Stimulated activated CD8-positive, alpha-beta memory T cell treated with anti-CD3 and anti-CD28 coated beads, Interleukin-7, amount 100 ng/mL, for 24 hours (primary cell): ENCODE measurements around the gene SPIC.
"Not testable (repeated sequence)": the region's sequence is repeated elsewhere in the genome, so short reads cannot be mapped to it uniquely, and the experiment has no call there.

Experiments used
- DNase-seq: peaks from one replicate; pipeline ENCODE4 v3.0.0-alpha.2; 2020; ENCODE audit warnings: low read depth

Gene SPIC

DNA sequence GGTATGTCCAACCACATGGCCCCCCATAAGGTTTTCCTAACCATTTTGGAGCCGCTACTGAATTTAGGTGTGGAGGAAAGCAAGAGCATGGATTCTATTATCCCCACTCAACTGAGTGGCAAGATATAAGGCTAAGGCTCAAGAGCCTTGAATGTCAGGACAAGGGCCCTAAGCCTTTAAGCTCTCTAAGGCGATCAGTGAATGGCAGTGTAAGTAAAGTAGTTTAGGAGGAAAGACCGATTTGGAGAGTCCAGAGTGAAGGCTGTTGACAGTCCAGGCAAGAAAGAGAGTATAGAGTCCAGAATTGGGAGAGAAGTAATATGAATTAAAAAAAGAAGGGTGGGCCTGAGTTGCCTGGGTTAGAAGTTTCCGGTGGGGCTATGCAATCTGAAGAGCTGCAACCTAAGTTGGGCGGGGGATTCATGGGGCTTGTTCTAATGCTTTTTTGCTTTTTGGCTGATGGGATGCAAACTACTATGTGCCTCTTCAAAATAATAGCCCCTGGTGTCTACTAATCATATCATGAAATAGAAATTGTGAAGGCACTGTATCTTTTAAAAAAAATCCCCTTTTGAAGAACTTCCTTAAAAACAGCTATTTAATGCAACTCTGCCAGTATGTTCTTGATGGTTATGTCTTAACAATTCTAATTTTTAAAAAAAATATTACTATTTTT, at the start of gene SPIC:
SPIC (plus strand) TSS at position 626 of the 676 bp plus-strand sequence. CDS start 1,569 bp downstream, outside the sequence.
- no peak for DNase-seq

DNA sequence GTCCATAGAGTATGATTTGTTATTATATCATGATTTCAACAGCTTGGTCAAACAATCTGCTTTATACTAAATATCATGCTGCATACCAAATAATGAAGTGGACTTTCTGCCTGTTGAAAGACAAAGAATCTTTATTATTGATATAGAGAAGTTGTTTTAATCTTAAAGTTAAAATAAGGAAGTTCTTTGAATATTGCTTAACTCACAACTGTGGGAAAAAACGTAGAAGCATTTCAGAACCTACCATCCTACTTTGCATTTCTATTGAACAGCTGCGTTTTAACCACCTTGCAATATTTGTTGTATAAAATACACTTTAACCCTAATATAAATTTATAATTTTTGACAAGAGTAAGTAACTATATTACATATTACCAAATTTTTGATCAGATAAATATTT, 44.7 kb upstream of the SPIC start:
- no peak for DNase-seq

DNA sequence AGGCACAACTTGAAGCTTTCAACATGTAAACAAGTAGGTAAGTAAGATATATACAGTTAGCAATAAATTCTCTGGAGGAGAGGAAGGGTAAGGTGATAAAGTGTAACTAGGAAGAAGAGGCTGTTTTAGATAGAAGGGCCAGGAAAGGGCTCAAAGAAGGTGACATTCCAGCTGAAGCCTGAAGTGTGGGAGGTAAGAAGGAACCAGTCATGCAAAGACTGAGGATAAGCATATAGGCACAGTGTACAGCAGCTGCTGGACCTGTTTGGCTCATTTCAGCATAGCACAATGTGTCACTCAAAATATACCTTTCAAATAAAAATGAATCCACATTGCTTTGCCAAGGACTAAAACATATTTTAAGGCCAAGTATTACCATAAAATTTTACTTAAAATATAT, 39.0 kb upstream of the SPIC start:
- DNase-seq, result no peak

DNA sequence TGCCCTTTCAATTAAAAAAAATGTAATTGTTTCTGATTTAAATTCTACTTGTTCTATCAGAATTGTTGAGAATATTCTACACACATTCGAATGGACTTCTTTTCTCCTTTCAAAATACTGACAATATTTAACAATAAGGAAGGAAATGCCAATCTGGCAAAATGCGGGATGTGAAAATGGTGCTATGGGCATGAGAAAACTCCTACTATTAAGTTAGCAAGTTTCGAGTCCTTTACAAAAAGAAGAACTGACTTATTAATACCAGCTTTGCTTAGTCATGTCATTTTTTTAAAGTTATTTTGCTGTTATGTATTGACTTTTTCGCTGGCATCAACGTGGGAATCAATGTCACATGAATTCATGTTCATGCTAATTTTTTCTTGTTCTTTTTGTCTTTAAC, 35.9 kb upstream of the SPIC start:
- no peak for DNase-seq

DNA sequence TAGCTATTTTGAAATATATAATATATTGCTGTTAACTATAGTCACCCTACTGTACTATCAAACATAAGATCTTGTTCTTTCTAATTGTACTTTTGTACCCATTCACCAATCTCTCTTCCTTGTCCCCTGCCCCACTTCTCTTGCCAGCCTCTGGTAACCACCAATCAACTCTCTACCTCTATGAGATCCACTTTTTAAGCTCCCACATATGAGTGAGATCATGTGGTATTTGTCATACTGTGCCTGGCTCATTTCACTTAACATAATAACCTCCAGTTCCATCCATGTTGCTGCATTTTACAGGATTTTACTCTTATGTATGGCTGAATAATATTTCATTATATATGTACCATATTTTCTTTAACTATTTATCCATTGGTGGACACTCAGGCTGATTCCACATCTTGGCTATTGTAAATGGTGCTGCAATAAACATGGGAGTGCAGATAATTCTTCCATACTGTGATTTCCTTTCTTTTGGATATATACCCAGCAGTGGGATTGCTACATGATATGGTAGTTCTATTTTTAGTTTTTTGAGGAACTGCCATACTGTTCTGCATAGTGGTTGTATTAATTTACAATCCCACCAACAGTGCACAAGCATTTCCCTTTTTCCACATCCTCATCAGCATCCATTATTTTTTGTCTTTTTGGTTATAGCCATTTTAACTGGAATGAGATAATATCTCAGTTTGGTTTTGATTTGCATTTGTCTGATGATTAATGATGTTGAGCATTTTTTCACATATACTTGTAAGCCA, 33.5 kb upstream of the SPIC start:
- no peak for DNase-seq

DNA sequence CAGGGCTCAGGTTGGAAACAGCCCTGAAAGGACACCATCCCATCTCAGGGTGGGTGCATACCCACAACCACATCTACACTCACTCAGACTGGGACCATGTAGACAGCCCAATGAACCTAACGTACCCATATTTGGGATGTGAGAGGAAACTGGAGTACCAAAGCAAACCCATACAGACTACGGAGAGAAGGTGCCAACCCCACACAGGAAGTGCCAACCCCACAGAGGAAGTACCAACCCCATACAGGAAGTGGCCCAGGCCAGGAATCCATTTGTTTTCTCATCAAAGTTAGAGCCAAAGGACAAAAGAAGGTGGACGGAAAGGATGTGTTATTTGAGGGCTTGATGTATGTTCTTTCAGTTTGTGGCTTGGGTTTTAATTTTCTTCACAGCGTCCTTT, 19.5 kb upstream of the SPIC start:
- DNase-seq, result no peak

DNA sequence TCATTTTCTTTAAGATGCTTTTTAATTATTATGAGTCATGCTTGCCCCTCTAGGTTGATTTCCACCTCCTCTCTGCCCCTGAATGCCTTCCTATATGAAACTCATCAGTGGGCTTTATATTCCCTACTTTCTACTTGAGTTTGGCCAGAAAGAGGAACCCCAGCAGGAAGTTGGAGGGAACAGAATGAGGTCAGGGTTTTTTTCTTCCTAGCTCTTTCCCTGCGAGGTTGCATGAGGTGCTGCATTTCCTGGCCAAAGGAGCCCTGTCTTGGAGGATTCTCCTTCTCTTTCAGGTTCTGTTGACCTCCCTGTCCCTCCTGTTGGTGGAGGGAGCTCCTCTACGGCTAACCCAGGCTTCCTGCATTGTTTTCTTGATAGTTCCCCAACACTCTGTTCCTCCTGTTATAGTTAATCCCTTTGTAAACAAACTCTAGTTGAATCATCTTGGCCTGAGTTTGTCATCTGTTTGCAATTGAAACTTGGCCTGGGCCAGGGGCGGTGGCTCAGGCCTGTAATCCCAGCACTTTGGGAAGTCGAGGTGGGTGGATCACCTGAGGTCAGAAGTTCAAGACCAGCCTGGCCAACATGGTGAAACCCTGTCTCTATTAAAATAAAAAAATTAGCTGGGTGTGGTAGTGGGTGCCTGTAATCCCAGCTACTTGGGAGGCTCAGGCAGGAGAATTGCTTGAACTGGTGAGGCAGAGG, 15.3 kb upstream of the SPIC start:
- DNase-seq, result no peak

DNA sequence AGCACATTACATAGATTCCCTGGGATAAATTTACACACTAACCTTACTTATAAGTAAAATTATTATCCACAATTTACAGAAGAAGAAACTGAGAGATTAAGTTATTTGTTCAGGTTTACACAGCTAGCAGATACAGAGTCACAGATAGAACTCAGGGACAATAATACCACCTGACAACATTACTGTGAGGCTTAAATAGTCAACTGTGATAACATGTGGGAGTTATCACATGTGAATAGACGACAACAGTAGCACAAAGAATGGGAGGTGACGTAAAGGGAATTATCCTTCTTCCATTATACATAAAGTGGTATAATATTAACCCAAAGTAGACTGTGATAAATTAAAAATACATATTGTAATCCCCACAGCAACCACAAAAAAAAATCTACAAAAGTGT, 6.2 kb upstream of the SPIC start:
- DNase-seq, result no peak

DNA sequence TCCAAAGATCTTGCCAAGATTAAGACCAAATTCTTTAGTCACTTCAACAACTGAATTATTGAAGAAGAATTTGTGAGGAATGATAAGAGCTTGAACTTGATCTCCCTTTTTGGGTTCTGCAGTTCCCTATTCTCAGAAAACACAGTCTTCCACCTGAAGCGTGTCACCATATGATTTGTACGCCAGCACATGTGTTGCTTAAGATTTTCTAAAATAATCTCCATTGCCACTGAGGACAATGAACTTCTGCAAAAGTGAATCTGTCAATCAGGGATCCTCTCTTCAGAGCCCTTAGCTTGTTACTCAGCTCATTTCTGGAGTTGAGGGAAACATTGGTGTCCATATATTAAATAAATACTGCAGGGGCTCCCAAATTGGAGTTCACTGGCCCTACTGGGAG, 4.2 kb upstream of the SPIC start:
- DNase-seq, result no peak

DNA sequence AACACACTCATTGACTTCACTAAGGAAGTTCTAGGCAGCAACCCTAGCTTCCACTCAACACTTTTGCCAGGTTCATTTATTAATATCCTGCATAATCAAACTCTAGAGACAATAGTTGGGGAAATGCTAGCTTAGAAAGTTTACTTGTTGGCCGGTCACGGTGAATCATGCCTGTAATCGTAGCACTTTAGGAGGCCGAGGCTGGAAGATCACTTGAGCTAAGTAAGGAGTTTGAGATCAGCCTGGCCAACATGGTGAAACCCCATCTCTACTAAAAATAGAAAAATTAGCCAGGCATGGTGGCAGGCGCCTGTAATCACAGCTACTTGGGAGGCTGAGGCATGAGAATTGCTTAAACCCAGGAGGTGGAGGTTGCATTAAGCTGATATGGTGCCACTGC, 3.3 kb upstream of the SPIC start:
- not testable (repeated sequence) for DNase-seq

DNA sequence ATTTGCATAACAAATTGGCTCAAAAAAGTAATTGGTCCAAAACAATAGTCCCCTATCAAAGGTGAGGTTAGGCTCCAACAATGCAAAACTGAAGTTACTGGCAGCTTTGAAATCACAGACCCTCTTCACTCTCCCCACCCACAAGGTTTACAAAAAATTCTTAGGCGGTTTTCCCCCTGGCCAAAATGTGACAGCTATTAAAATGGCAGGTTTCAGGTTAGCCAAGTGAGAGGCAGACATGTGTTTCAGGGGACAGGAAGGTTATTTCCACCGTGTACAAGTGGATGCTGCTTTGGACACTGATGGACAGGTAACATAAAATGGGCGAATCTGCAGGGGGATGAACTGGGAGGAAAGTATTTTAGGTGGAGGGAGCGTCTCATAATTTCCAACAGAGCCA, 888 bp upstream of the SPIC start:
- DNase-seq, result no peak

DNA sequence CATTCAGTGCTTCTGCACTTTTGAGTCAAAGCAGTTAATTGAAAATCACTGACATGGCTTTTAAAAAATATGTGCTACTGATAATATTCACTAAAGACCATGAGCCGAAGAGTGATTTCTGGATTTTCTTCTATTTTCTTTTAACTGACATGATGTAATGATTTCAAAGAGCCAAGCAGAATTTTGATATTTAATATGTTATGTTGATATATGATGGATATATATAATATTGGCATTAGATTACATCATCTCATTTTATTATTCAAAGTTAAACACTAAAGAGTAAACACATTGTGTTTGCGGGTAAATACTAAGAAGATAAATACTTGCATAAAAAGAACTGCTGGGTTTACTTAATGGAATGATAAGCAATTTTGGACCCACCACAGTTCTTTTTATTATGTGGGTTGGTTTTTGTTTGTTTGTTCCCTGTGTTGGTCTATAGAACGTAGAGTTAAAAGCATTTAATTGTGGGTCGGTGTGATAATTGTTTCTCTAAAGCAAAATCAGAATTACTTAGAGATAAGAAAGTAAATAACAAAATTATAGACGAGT, 692 bp downstream of the SPIC start:
- DNase-seq, result no peak

DNA sequence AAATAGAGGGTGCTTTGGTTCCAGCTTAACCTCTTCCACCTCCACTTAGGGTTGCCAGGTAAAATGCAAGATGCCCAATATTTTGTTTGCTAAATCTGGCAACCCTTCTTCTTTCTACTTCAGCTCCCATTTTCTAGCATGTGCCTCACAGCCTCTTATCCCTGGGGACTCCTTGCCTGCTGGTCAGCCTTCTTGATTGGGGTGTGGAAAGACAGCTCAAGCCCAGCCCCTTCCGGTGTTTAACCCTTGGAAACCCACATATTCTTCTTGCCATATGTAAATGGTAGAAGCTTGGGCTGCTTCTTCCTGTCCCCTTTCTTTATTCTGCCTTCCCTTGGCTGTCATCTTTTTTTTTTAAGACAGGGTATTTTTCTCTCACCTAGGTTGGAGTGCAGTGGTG, 5.7 kb downstream of the SPIC start:
- no peak for DNase-seq

DNA sequence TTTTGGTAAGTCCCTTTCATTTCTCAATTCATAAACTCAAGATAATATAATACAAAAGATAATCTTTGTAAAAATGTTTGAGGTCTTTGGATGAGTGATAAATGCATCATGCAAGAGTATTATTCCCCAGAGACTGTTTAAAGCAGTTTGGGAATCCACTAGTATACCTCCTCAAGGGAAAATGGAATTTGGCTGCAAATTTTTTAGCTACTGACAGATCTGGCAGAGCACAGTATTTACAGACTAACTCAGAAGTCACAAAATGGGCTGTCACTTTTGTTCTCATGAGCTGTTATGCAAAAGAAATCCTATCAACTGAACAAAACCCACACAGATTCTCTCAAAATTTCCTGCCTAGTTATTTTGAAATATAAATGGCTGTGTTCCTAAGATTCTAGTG, 9.9 kb downstream of the SPIC start:
- DNase-seq, result no peak

DNA sequence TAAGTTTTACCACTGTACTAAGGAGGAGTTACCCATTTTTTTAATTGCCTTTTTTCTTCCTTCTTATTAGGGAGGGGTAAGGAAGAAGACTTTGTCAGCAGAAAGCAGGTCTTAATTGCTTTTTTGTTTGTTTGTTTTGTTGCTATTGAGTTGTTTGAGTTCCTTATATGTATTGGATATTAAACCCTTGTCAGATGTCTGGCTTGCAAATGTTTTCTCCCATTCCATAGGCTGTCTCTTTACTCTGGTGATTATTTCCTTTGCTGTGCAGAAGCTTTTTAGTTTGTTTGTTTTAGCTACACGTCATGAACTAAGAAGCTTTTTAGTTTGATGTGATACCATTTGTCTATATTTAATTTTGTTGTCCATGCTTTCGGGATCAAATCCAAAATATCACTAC, 13.3 kb downstream of the SPIC start:
- DNase-seq, result no peak

DNA sequence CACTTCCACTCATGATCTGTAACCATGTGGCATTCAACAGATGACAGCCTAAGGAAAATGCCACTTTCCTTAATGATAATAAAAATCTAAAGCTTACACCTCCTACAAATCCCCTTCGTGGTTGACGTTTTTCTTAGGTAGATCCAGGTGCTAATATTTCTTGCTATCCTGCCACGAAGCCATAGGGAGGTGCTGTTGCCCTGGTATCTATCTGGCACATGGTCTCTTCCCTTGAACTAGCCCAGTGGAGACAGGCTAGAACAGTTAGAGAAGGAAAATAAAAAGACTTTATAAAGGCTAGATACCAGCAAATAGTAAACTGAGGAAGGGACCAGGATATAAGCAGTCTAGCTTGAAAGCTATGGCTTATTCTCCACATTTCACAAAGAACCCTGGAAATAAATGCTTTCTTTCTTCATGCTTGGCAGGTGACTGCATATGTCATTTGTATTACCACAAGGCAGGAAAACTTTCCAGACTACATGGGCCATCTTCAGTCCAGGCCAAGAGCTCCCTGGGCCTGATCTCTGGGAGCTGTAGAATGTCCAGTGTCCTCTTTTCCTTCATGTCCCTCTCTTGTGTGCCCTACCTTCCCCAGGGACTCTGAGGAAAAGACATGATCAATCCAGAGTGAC, 15.3 kb downstream of the SPIC start:
- DNase-seq, result no peak

DNA sequence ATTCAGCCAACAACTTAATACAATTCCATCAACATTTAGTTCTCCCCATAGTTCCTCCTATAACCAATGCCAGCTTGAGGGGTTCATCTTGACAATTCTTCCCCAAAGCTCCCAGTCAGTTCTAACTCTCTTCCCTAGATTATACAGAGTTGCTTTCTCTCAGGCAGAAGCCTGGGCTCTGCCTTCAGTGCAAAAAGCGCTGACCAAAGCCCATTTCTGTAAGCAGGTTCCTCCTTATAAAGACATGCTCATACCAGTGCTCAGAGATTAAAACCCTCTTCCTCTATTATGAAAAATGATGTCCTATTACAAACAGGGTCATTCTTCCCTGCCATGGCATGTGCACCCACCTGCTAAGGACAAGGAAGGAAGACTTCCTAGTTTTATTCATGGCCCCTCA, 16.2 kb downstream of the SPIC start:
- no peak for DNase-seq

DNA sequence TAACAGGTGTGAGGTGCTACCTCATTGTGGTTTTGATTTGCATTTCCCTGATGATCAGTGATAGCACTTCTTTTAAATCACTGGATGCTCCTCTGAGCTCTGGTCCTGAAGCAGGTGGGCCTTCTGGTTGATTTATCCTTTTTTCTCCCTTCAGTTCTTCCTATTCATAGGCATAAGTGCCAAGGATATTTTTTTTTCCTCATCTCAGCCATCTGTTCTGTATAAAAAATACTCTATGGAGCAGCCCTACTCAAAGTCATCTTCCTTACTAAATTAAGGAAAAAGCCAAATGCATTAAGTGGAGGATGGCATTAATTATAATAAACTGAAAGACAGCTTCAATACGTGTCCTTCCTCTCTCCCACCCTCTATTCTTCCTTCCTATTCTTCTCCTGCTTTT, 18.4 kb downstream of the SPIC start:
- DNase-seq, result no peak

DNA sequence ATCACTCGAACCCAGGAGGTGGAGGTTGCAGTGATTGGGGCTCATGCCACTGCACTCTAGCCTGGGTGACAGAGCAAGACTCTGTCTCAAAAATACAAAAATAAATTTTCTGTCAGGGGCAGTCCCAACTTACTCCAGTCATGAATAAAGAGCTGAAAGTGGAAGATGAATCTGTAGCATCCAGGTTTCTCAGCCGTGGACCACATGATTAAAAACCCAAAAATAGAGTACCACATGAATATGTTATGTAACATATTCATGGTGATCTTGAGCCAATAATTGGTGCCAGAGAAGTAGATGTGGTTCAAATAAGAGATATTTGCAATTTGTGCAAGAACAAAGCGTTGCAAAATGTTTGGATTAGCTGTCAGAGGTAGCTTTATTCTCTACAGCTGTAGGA, 23.1 kb downstream of the SPIC start:
- DNase-seq, result no peak

DNA sequence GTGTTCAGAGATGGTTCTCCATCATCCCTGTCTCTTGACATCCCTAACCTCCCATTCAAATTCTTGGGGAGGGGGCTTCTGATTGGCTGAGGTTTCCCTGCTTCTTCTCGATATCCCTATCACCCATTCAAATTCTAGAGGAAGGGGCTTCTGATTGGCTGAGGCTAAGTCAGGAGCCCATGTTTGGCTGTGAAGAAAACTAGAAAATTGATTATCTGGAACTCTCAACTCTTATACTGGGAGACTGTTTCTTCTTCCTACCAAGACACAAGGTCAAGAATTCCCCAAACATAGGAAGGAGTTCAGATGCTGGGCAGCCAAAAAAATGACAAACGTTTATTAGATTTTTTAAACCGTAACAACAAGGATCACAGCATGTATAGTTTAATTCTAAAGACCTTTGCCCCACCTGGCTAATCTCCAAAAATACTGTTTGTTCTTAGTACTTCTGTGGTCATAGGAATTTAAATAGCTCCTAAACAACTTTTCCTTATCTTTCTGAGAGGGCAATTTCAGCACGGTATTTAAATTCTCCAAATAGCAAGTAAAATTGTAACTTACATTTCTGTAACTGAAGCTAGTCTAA, 26.4 kb downstream of the SPIC start:
- no peak for DNase-seq

DNA sequence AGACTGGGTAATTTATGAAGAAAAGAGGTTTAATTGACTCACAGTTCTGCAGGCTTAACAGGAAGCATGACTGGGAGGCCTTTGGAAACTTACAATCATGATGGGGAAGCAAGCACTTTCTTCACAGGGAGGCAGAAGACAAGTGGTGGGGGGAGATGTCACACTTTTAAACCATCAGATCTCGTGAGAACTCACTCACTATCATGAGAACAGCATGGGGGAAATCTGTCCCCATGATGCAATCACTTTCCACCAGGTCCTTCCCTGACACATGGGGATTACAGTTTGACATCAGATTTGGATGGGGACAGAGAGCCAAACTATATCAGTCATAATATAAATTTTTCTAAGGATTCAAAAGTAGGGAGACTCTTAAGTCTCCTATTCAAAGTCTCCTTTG, 46.0 kb downstream of the SPIC start:
- no peak for DNase-seq

DNA sequence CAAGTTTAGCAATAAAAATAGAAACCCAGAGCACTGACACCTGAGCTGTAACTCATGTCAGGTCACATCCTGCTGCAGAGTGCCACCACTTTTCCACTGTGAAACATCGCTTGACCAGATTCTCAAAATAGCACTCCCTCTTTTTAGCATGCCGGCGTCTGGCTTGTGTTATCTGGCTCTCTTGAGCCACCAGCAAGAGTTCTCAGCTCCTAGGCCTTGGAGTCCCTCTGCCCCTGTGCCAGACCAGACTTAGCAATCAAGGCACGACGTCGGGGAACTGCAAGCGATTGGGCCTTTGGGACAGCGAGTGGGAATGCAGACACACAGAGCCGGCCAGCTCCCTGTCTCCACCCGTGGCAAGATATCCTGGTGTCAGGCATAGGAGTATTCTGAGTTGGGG, 52.5 kb downstream of the SPIC start:
- no peak for DNase-seq
